Posterior cingulate gyrus (tissue), 11 donors: ENCODE results near the gene THRAP3.
"Not testable (repeated sequence)": the region's sequence is repeated elsewhere in the genome, so short reads cannot be mapped to it uniquely, and the experiment has no call there.

Experiments
- DNase-seq, 10 donors: peaks; one replicate each; pipeline versions ENCODE4 v3.0.0 to v3.0.0-alpha.2; 2020 to 2021; ENCODE audit warnings: mixed read lengths in 3 of 10
- intact Hi-C: fragments of 100-400 bp; cut with DNase I; formaldehyde crosslinking; loops from one replicate; pipeline ENCODE4 v1.15.1; 2023

THRAP3 gene

GRCh38 chr1:36203554-36204346, 20.5 kb upstream of the THRAP3 start:
- peak in 9 of 10 donors; percentile 31 to 89 (median 57) for DNase-seq

GRCh38 chr1:36204347-36204909, 19.8 kb upstream of the THRAP3 start:
- DNase-seq = peak in 2 of 10 donors; percentile 29 to 33
- intact Hi-C loops = no loop called here

More at GRCh38 chr1:36203554-36204346, 20.5 kb upstream of the THRAP3 start:
- intact Hi-C loops = no loop called here

- DNase-seq = no peak
- intact Hi-C loops = no loop called here
These were observed 17.9 kb upstream of the THRAP3 start for GRCh38 chr1:36206323-36206858.

GRCh38 chr1:36207339-36207738, 16.9 kb upstream of the THRAP3 start:
- intact Hi-C loops = no loop called here
- peak in 5 of 10 donors; percentile 22 to 71 (median 31) for DNase-seq

- peak in 2 of 10 donors; percentile 4 to 11 for DNase-seq
- intact Hi-C loops = no loop called here
These were observed 15.1 kb upstream of the THRAP3 start for GRCh38 chr1:36208978-36209703.

- intact Hi-C loops = no loop called here
- peak in 1 of 10 donors; percentile 49 for DNase-seq
These were observed 12.9 kb upstream of the THRAP3 start for GRCh38 chr1:36211307-36211706.

- intact Hi-C loops = no loop called here
- no peak for DNase-seq
These were observed 12.4 kb upstream of the THRAP3 start for GRCh38 chr1:36211841-36212240.

- DNase-seq = peak in 1 of 10 donors; percentile 1
- intact Hi-C loops = no loop called here
These were observed 11.5 kb upstream of the THRAP3 start for GRCh38 chr1:36212782-36213181.

GRCh38 chr1:36217670-36218069, 6.6 kb upstream of the THRAP3 start:
- peak in 3 of 10 donors; percentile 7 to 48 (median 24) for DNase-seq
- intact Hi-C loops = no loop called here

- DNase-seq = peak in 1 of 10 donors; percentile 39
- intact Hi-C loops = loop anchor here (10.0 kb wide), 1 partner anchor 63 kb away; no protein-coding TSS in a partner anchor
These were observed 2.3 kb upstream of the THRAP3 start for GRCh38 chr1:36221901-36222300.

GRCh38 chr1:36222481-36223380, 1.5 kb upstream of the THRAP3 start:
- intact Hi-C loops = loop anchor here (10.0 kb wide), 1 partner anchor 62 kb away; no protein-coding TSS in a partner anchor

GRCh38 chr1:36223381-36223995, 755 bp upstream of the THRAP3 start:
- DNase-seq = no peak
- intact Hi-C loops = loop anchor here (10.0 kb wide), 1 partner anchor 61 kb away; no protein-coding TSS in a partner anchor

More at GRCh38 chr1:36222481-36223380, 1.5 kb upstream of the THRAP3 start:
- peak in 1 of 10 donors; percentile 30 for DNase-seq

GRCh38 chr1:36224537-36225282, 467 bp downstream of the THRAP3 start:
- intact Hi-C loops = loop anchor here (1.0 to 10.0 kb wide), 2 partner anchors 60 to 75 kb away; partner anchors contain the start of gene TRAPPC3
- DNase-seq = no peak

- intact Hi-C loops = loop anchor here (10.0 kb wide), 1 partner anchor 59 kb away; no protein-coding TSS in a partner anchor
- no peak for DNase-seq
These were observed 1.1 kb downstream of the THRAP3 start for GRCh38 chr1:36225283-36225899.

GRCh38 chr1:36230279-36230678, 6.0 kb downstream of the THRAP3 start:
- intact Hi-C loops, DNase-seq: not testable (repeated sequence)

GRCh38 chr1:36231191-36231590, 6.9 kb downstream of the THRAP3 start:
- intact Hi-C loops = no loop called here
- DNase-seq = no peak

GRCh38 chr1:36232212-36233095, 8.2 kb downstream of the THRAP3 start:
- intact Hi-C loops = no loop called here

More at GRCh38 chr1:36232212-36233095, 8.2 kb downstream of the THRAP3 start:
- DNase-seq = no peak
